Measurements from ENCODE around the gene RIMBP3C.
"Not testable (repeated sequence)": the region's sequence is repeated elsewhere in the genome, so short reads cannot be mapped to it uniquely, and the experiment has no call there.

DNA sequence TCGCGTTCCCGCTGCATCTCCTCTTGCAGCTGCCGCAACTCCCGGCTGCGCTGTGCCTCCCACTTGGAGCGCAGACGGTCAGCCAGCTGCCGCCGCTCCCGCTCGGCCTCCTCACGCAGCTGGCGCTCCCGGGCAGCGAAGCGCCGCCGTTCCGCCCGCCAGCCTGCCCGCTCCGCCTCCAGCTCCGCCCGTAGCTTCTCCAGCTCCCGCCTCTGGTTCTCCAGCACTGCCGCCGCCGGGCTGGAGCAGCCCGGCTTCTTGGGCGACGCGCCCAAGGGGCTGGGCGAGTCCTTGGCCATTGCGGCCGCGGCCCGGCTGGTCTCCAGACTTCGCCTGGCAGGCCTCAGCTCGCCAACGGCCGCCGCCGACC is 598 bp downstream of the RIMBP3C start:
- TF ChIP-seq, protein P1, sequence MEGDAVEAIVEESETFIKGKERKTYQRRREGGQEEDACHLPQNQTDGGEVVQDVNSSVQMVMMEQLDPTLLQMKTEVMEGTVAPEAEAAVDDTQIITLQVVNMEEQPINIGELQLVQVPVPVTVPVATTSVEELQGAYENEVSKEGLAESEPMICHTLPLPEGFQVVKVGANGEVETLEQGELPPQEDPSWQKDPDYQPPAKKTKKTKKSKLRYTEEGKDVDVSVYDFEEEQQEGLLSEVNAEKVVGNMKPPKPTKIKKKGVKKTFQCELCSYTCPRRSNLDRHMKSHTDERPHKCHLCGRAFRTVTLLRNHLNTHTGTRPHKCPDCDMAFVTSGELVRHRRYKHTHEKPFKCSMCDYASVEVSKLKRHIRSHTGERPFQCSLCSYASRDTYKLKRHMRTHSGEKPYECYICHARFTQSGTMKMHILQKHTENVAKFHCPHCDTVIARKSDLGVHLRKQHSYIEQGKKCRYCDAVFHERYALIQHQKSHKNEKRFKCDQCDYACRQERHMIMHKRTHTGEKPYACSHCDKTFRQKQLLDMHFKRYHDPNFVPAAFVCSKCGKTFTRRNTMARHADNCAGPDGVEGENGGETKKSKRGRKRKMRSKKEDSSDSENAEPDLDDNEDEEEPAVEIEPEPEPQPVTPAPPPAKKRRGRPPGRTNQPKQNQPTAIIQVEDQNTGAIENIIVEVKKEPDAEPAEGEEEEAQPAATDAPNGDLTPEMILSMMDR (IDR thresholded peaks at IDR 0.05): not testable (repeated sequence)
- TF ChIP-seq POLR2AphosphoS5 (IDR thresholded peaks at IDR 0.05): not testable (repeated sequence)

All from breast epithelium (tissue), 3 donors.